ENCODE data around the gene CATSPERZ. TPM values are rescaled to one million over a fixed set of nuclear protein-coding genes. Genes with fewer than 3 reads are reported as not detected.

CATSPERZ gene
- total RNA-seq, 1 donor from 2014 or later: 0.26 TPM

- Histone ChIP-seq H3K4me3 (ENCODE audit: low read depth, low read length) (no peak overlapping the region), H3K27me3 (ENCODE audit: control insufficient read depth, insufficient read depth, low read length) (peaks cover 14% of the 10 kb centered on the region), H3K36me3 (ENCODE audit: control insufficient read depth, insufficient read depth, low read length) (peaks cover 4% of the 10 kb centered on the region)
- DNase-seq (ENCODE audit: low read depth) (no peak), FAIRE-seq (no peak)
- TF ChIP-seq CTCF (IDR thresholded peaks at IDR 0.05; ENCODE audit: insufficient read depth, low read length, severe bottlenecking): no peak
These were observed 3.2 kb downstream of the CATSPERZ start for GRCh38 chr11:64303109-64304031.

- Histone ChIP-seq H3K36me3 (ENCODE audit: control insufficient read depth, insufficient read depth, low read length) (peaks cover 4% of the 10 kb centered on the region), H3K4me3 (ENCODE audit: low read depth, low read length) (no peak overlapping the region), H3K27me3 (ENCODE audit: control insufficient read depth, insufficient read depth, low read length) (peaks cover 12% of the 10 kb centered on the region)
- DNase-seq (ENCODE audit: low read depth): no peak
- no peak for FAIRE-seq
- no peak for TF ChIP-seq CTCF (IDR thresholded peaks at IDR 0.05; ENCODE audit: insufficient read depth, low read length, severe bottlenecking)
These were observed 3.8 kb downstream of the CATSPERZ start for GRCh38 chr11:64304032-64304315.

- H3K27me3 ChIP-seq (ENCODE audit: control insufficient read depth, insufficient read depth, low read length): peaks cover 10% of the 10 kb centered on the region
- H3K4me3 ChIP-seq (ENCODE audit: low read depth, low read length): peak overlapping the region; percentile 51
- peak; percentile 93 for TF ChIP-seq CTCF (IDR thresholded peaks at IDR 0.05; ENCODE audit: insufficient read depth, low read length, severe bottlenecking)
- DNase-seq (ENCODE audit: low read depth) (peak; percentile 81), FAIRE-seq (no peak)
- H3K36me3 ChIP-seq (ENCODE audit: control insufficient read depth, insufficient read depth, low read length): peaks cover 4% of the 10 kb centered on the region
These were observed 4.3 kb downstream of the CATSPERZ start for GRCh38 chr11:64304316-64305072.

GRCh38 chr11:64305075-64305690 lies 5.0 kb downstream of the CATSPERZ start, which contains the start of gene ESRRA:
Gene ESRRA (plus strand): TSS chr11:64305524. CDS start chr11:64307180, 1,656 bp downstream.
- FAIRE-seq (no peak), DNase-seq (ENCODE audit: low read depth) (peak; percentile 89)
- H3K36me3 ChIP-seq (ENCODE audit: control insufficient read depth, insufficient read depth, low read length): peaks cover 4% of the 10 kb centered on the region
- peaks cover 3% of the 10 kb centered on the region for H3K27me3 ChIP-seq (ENCODE audit: control insufficient read depth, insufficient read depth, low read length)
- H3K4me3 ChIP-seq (ENCODE audit: low read depth, low read length): peak within 1 kb of the TSS; percentile 77
- no peak for TF ChIP-seq CTCF (IDR thresholded peaks at IDR 0.05; ENCODE audit: insufficient read depth, low read length, severe bottlenecking)

GRCh38 chr11:64305691-64306562 lies 5.8 kb downstream of the CATSPERZ start:
- Histone ChIP-seq H3K36me3 (ENCODE audit: control insufficient read depth, insufficient read depth, low read length) (peaks cover 4% of the 10 kb centered on the region), H3K27me3 (ENCODE audit: control insufficient read depth, insufficient read depth, low read length) (no peaks in the 10 kb centered on the region), H3K4me3 (ENCODE audit: low read depth, low read length) (peak overlapping the region; percentile 77)
- DNase-seq (ENCODE audit: low read depth): peak; percentile 24
- peak; percentile 41 for TF ChIP-seq CTCF (IDR thresholded peaks at IDR 0.05; ENCODE audit: insufficient read depth, low read length, severe bottlenecking)
- FAIRE-seq: no peak

Data from bronchial epithelial cell (primary cell).